ENCODE results near the gene SLC39A11.
"Not testable (repeated sequence)": the region's sequence is repeated elsewhere in the genome, so short reads cannot be mapped to it uniquely, and the experiment has no call there.

Gene SLC39A11, protein sequence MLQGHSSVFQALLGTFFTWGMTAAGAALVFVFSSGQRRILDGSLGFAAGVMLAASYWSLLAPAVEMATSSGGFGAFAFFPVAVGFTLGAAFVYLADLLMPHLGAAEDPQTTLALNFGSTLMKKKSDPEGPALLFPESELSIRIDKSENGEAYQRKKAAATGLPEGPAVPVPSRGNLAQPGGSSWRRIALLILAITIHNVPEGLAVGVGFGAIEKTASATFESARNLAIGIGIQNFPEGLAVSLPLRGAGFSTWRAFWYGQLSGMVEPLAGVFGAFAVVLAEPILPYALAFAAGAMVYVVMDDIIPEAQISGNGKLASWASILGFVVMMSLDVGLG

GRCh38 chr17:73092523-73093135 lies at the start of gene SLC39A11:
Gene SLC39A11, minus strand, starts transcription at chr17:73092688. Its CDS starts 3,924 bp downstream, at chr17:73088764.
- peak; percentile 92 to 93 for DNase-seq

- no peak for DNase-seq
Measured at GRCh38 chr17:73141411-73141810, 48.9 kb upstream of the SLC39A11 start.

GRCh38 chr17:73140566-73140965 lies 48.1 kb upstream of the SLC39A11 start:
- DNase-seq, result no peak

- DNase-seq, result no peak
Measured at GRCh38 chr17:73139296-73139695, 46.8 kb upstream of the SLC39A11 start.

DNA sequence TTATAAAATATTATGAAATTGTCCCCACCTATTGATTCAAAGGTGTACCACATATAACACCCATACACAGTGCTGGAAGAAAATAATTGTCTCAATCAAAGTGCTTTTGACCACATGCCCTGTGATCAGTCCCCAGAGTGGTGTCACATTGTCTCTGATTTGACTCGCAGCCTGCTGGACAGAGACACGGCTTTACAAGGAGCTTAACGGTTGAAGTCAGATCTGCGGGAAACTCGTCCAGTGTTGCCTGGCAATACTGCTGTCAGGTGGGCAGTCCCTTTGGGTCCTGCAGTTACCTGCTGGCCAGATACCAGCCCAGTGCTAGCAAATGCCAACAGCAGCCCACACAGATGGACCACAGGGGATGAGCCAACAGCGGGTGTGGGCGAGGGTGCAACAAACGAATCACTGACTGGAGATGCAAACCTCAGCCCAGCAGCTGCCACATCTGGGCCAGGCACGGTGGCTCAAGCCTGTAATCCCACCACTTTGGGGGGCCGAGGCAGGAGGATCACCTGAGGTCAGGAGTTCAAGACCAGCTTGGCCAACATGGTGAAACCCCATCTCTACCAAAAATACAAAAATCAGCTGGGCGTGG lies 46.2 kb upstream of the SLC39A11 start:
- DNase-seq, result no peak

- no peak for DNase-seq
Measured at GRCh38 chr17:73137376-73137775, 44.9 kb upstream of the SLC39A11 start.

- no peak for DNase-seq
Measured at GRCh38 chr17:73135766-73136165, 43.3 kb upstream of the SLC39A11 start.

GRCh38 chr17:73133911-73134649 lies 41.6 kb upstream of the SLC39A11 start:
- no peak for DNase-seq

DNA sequence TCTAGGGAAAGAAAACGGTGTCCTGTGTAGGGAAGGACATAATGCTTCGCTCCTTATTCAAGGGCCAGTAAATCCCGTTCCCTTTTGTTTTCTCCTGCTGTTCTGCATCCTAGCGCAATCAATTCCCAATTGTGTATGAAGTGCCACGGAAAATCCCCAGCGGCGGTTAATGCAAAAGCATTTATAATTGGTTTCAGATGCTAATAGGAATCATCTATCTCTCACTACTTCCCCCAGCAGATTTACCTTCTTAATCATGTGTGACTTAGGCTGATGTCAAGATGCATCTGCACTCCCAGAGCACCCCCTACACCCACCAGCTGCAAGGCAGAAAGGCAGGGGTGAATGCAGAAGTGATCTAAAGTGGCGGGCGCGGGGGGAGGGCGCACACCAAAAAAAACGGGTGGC lies 39.6 kb upstream of the SLC39A11 start:
- DNase-seq, result no peak

DNA sequence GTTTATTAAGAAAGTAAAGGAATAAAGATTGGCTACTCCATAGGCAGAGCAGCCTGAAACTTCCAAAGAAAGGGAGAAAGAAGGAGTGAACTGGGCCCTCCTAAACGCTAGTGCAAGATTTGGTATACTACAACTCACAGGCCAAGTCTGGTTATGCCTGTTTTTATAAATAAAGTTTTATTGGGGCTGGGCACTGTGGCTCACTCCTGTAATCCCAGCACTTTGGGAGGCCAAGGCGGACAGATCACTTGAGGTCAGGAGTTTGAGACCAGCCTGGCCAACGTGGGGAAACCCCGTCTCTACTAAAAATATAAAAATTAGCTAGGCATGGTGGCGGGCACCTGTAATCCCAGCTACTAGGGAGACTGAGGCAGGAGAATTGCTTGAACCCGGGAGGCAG lies 39.0 kb upstream of the SLC39A11 start:
- not testable (repeated sequence) for DNase-seq

- no peak for DNase-seq
Measured at GRCh38 chr17:73130977-73131376, 38.5 kb upstream of the SLC39A11 start.

GRCh38 chr17:73128496-73128895 lies 36.0 kb upstream of the SLC39A11 start:
- DNase-seq, result no peak

- DNase-seq, result no peak
Measured at GRCh38 chr17:73126716-73127473, 34.4 kb upstream of the SLC39A11 start.

DNA sequence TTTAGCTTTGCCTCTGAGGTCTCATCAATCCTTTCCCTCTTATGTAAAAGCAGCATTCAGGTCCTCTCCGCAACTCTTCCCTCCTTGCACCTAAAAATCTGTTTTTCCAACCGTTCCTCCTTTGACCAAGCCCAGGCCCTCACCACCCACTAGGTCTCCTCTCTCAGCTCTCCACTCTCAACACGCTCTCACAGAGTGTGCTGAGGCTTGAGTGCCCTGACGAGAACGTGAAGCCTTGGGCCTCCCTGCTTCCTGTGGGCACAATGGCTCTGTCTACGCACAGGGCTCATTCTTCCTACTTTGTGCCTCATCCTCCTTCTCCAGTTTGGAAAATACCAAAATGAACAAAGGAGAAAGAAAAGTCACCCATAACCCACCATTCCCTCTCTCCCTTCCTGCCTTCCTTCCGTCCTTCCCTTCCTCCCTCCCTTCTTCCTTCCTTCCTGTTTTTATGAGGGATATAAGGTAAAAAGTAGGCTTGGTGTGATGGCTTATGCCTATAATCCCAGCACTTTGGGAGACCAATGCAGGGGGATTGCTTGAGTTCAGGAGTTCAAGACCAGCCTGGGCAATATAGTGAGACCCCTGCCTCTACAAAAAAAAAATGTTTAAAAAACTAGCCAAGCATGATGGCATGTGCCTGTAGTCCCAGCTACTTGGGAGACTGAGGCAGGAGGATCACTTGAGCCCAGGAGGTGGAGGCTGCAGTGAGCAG lies 31.3 kb upstream of the SLC39A11 start:
- no peak for DNase-seq

DNA sequence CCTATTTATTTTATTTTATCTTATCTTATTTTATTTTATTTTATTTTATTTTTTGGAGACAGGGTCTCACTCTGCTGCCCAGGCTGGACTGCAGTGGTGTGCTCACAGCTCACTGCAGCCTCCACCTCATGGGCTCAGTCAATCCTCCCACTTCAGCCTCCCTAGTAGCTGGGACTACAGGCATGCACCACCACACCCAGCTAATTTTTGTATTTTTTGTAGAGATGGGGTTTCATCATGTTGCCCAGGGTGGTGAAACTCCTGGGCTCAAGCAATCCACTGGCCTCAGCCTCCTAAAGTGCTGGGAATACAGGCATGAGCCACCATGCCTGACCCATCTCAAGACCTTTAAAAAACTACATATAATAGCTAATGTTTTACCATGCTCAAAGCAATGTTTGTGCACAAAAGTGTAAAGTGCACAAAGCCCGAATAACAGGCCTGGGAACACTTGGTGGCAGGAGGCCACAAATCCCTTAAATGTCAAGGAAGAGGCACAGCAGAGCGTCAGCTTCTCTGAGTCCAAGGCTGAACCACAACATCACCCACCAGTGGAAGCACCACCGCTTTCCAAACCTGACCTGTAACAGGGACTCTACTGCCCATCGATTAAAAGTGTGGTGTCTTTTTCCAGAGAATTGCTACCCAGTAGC lies 30.6 kb upstream of the SLC39A11 start:
- DNase-seq, result no peak

GRCh38 chr17:73121506-73121905 lies 29.0 kb upstream of the SLC39A11 start:
- DNase-seq, result no peak

DNA sequence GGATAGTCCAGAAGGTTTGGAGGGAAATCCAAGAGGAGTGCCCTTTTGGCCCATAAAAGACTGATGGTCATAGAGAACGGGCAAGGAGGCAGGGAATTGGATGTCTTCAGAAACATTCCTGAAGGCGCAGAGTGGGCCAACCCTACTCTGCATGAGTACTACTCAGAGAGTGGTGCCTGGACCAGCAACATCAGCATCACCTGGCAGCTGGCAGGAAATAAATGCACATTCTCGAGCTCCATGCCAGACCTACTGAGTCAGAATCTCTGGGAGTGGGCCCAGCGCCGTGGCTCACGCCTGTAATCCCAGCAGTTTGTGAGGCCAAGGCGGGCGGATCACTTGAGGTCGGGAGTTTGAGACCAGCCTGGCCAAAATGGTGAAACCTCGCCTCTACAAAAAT lies 27.1 kb upstream of the SLC39A11 start:
- no peak for DNase-seq

DNA sequence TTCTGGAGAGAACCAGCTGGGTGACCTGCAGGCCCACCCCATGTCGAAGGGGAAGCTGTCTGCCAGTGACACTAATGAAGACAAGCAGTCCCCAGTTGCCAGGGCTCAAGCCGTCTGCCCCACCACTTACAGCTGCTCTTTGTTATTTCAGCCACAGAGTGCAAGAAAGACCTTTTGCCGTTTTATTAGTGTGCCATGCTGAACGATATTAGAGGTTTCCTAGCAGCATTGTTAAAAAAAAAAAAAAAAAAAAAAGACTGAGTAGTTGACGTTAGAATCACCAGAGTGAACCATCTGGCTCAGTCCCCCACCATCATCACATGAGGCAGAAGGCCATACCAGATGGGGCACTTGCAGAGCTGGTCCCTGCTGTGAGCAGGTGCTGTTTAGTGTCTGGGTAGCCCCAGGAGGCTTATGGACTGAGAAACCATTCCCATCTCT lies 26.5 kb upstream of the SLC39A11 start:
- DNase-seq, result no peak

GRCh38 chr17:73118139-73118538 lies 25.7 kb upstream of the SLC39A11 start:
- no peak for DNase-seq

GRCh38 chr17:73112246-73112645 lies 19.8 kb upstream of the SLC39A11 start:
- no peak for DNase-seq

DNA sequence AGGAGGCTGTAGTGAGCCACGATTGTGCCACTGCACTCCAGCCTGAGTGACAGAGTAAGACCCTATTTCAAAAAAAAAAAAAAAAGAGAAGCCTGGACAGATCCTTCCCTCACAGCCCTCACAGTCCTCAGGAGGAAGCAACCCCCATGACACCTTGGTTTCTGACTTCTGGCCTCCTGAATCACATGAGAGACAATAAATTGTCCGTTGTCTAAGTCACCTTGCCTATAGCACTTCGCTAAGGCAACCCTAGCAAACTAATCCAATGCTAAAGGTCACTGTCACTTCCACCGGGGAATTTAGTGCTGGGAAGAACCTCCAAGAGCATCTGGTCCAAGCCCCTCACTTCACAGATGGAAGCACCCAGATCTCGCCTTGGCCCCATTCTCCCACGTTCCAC lies 18.9 kb upstream of the SLC39A11 start:
- no peak for DNase-seq
